HFF-Myc (cell line): ENCODE data around the gene CCDC71.

Experiments used
- DNase-seq: peaks from one replicate; pipeline ENCODE4 v3.0.0-alpha.2; 2011; ENCODE audit warnings: low read depth; ENCODE audit errors: extremely low read depth
- H3K4me3 ChIP-seq: replicated peaks from 2 replicates; pipeline ENCODE4 v1.5.1; 2011; ENCODE audit warnings: low read depth, mild to moderate bottlenecking, control low read depth, low read length
- TF ChIP-seq, protein P1 (sequence below): IDR thresholded peaks from 2 replicates; pipeline ENCODE4 v1.5.1; 2012; ENCODE audit warnings: mild to moderate bottlenecking, low read depth, low read length, control low read depth; ENCODE audit errors: missing control alignments

CCDC71 gene

DNA sequence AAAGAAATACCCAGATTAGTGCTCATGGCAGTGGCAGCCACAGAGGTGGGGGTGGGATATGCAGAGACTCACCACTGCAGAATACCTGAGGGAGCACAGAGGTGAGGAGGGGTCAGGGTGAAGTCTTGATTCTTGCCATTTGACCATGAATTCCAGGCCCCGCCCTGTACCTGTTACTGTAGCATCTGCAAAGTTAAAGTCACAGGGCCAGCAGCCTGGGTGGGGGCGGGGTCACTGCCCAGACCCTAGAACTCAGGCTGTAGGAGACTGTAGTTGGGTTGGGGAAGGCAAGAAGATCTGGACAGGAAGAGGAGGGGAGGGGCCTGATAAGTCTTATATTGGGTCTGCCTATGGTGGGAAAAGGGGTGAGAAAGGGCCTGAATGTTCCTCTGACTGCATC, 14.5 kb downstream of the CCDC71 start:
- TF ChIP-seq, protein P1, sequence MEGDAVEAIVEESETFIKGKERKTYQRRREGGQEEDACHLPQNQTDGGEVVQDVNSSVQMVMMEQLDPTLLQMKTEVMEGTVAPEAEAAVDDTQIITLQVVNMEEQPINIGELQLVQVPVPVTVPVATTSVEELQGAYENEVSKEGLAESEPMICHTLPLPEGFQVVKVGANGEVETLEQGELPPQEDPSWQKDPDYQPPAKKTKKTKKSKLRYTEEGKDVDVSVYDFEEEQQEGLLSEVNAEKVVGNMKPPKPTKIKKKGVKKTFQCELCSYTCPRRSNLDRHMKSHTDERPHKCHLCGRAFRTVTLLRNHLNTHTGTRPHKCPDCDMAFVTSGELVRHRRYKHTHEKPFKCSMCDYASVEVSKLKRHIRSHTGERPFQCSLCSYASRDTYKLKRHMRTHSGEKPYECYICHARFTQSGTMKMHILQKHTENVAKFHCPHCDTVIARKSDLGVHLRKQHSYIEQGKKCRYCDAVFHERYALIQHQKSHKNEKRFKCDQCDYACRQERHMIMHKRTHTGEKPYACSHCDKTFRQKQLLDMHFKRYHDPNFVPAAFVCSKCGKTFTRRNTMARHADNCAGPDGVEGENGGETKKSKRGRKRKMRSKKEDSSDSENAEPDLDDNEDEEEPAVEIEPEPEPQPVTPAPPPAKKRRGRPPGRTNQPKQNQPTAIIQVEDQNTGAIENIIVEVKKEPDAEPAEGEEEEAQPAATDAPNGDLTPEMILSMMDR: no peak
- no peak for DNase-seq

DNA sequence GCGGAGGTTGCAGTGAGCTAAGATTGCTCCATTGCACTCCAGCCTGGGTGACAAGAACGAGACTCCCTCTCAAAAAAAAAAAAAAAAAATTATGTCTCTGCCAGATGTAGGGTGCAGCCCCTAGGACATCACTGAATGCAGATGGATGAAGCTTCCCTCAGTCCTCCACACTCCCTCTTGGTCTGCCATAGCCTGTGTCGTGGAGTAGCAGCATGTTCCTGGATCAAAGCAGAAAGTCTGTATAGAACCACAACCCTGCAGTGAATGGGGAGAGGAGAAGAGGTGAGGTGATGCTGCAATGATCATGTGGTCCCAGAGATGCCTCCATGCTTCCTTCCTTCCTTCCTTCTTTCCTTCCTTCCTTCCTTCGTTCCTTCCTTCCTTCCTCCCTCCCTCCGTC, 18.0 kb downstream of the CCDC71 start:
- TF ChIP-seq, protein P1: no peak
- no peak for DNase-seq
- H3K4me3 ChIP-seq: no peak overlapping the region

More for the DNA sequence above, 14.5 kb downstream of the CCDC71 start:
- no peak overlapping the region for H3K4me3 ChIP-seq

DNA sequence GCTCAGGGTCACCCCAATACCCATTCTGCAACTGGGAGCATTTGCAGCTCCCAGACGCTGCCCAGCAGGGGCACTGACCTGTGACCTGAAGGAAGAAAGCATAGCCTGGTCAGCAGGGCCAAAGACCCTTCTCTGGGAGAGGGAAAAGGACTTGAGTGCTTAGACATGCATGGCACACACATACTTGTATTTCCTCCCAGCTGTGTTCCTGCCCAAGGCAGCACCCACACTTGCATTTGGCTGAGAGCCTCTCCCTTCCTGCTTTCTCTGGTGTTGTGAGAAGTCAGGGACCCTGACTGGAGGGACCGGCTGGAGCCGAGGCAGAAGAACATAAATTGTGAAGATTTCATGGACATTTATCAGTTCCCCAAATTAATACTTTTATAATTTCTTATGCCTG, 26.1 kb downstream of the CCDC71 start:
- TF ChIP-seq, protein P1: no peak
- no peak for DNase-seq

DNA sequence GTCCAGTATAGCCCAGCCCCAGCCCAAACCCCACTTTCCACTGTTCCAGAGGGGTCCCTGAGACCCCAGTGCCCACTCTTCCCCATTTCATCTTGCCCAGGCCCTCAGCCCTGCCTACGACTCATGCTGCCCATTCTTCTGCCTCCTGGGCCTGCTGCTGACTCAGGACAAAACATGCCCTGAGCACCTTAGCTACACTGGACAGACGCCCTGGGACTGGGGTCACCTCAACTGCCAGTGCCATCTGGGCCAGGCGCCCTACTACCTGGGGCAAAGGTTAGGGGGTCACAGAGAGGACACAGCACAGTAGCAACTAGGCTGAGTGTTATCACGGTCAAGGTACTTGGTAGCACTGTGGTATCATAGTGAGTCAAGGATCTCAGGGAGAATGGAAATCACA, 30.6 kb downstream of the CCDC71 start:
- TF ChIP-seq, protein P1: no peak
- no peak overlapping the region for H3K4me3 ChIP-seq
- DNase-seq: no peak

More for the DNA sequence above, 26.1 kb downstream of the CCDC71 start:
- H3K4me3 ChIP-seq: no peak overlapping the region

DNA sequence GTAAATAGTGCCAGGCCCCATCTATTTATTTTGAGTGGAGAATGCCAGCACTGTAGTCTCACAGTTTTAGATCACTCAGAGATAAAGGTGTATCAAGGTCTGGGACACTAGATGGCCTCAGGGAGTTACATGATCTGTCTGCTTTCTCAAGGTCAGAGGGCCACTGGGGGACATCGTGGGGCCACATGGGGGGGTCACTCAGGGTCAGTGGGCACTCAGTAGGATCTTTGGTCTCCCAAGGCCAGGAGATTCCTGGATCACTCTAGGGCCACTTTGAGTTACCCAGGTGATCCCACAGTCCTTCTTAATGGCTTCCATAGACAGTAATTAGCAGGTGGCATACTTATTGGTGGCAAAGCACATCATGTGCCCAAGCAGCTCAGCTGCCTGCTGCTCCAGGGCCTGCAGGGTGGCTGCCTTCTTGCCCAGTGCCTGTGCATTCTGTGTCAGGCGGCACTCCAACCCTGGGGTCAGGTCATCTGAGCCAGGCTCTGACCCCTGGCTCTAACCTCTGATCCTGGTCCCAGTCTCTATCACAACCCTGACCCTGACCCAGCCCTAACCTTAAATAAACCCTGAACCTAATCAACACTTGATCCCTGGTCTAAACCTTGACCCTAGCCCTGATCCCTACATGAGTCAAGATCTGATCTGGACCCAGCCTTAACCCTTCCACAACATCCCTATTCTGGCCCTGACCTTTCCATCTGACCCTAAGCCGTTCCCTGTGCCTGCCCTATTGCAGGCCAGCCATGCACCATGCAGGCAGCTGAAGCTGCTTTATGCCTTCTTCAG, 31.5 kb downstream of the CCDC71 start:
- H3K4me3 ChIP-seq: no peak overlapping the region
- TF ChIP-seq, protein P1: no peak
- no peak for DNase-seq

DNA sequence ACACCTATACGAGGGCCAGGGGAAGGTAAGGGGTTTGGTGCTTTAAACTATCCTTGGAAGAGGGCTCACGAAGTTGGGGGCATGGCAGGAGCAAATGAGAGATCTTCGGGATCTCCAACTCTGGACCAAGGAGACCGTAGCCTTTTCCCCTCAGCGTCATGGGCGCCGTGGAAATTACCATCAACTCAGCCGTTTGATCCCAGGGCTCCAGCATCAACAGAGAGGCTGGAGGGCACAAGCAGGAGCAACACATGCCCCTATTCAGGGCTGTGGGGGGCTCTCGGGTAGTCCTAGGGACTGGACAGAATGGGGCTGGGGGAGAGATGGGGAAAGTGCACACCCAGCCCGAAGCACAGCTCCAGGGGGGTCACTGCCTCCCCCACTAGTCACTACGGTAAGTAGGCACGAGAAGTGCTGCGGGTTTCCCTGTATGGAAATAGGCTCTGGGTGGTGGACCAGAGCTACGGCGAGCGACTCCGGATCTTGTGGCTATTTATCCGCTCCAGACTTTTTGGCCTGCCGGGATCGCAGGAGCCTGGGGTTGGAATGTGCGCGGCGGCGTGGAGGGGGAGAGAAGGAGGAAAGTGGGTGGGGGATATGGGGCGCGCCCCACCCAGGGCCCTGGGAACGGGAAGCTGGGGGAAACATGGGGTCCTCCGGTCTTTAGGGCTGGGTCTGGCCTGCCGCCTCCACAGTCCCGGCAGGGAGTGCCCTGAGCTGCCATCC, 32.7 kb downstream of the CCDC71 start:
- DNase-seq: peak; percentile 66
- TF ChIP-seq, protein P1: no peak
- H3K4me3 ChIP-seq: peak overlapping the region; percentile 81
